Mesendoderm (in vitro differentiated cells): ENCODE measurements around the gene CA10.

Experiments used
- DNase-seq: peaks from one replicate; pipeline ENCODE4 v3.0.0; 2013
- H2AK5ac ChIP-seq: 2 replicates; pipeline ENCODE4 v1.6.1; 2013; ENCODE audit warnings: low read length, inconsistent platforms
- H2BK120ac ChIP-seq: 2 replicates; pipeline ENCODE4 v1.6.1; 2013; ENCODE audit warnings: low read depth, mild to moderate bottlenecking, low read length, moderate library complexity, mixed read lengths
- H2BK15ac ChIP-seq: replicated peaks from 2 replicates; pipeline ENCODE4 v1.6.1; 2013; ENCODE audit warnings: low read depth, mild to moderate bottlenecking, moderate library complexity
- H2BK5ac ChIP-seq: 2 replicates; pipeline ENCODE4 v1.6.1; 2013; ENCODE audit warnings: low read length, inconsistent platforms
- H3K18ac ChIP-seq: 2 replicates; pipeline ENCODE4 v1.6.1; 2013; ENCODE audit warnings: mild to moderate bottlenecking, low read length, mixed read lengths
- H3K23ac ChIP-seq: one replicate; pipeline ENCODE4 v1.6.1; 2013; ENCODE audit warnings: low read length
- H3K27ac ChIP-seq: 2 replicates; pipeline ENCODE4 v1.5.1; 2013; ENCODE audit warnings: low read depth, mild to moderate bottlenecking, inconsistent platforms, low read length, moderate library complexity
- H3K27me3 ChIP-seq: 2 replicates; pipeline ENCODE4 v1.6.1; 2013; ENCODE audit warnings: low read length, control low read depth, mild to moderate bottlenecking, inconsistent platforms; ENCODE audit not compliant: insufficient read depth, poor library complexity
- H3K36me3 ChIP-seq: 2 replicates; pipeline ENCODE4 v1.6.1; 2013; ENCODE audit warnings: low read length, inconsistent platforms; ENCODE audit not compliant: control insufficient read depth, insufficient read depth
- H3K4ac ChIP-seq: one replicate; pipeline ENCODE4 v1.6.1; 2013; ENCODE audit warnings: low read depth, mild to moderate bottlenecking, low read length, moderate library complexity
- H3K4me1 ChIP-seq: 2 replicates; pipeline ENCODE4 v1.6.1; 2013; ENCODE audit warnings: low read depth, low read length, inconsistent platforms; ENCODE audit not compliant: control insufficient read depth
- H3K4me2 ChIP-seq: 2 replicates; pipeline ENCODE4 v1.6.1; 2013; ENCODE audit warnings: low read length
- H3K4me3 ChIP-seq: 2 replicates; pipeline ENCODE4 v1.5.1; 2013; ENCODE audit warnings: mild to moderate bottlenecking, low read length
- H3K56ac ChIP-seq: one replicate; pipeline ENCODE4 v1.6.1; 2013; ENCODE audit warnings: low read length
- H3K79me1 ChIP-seq: 2 replicates; pipeline ENCODE4 v1.6.1; 2013; ENCODE audit warnings: low read length, inconsistent platforms
- H3K79me2 ChIP-seq: 2 replicates; pipeline ENCODE4 v1.6.1; 2013; ENCODE audit warnings: mild to moderate bottlenecking, low read length; ENCODE audit not compliant: control insufficient read depth, insufficient read depth
- H3K9ac ChIP-seq: 2 replicates; pipeline ENCODE4 v1.6.1; 2013; ENCODE audit warnings: low read length, inconsistent platforms
- H4K5ac ChIP-seq: one replicate; pipeline ENCODE4 v1.6.1; 2013; ENCODE audit warnings: low read length
- H4K8ac ChIP-seq: one replicate; pipeline ENCODE4 v1.6.1; 2013; ENCODE audit warnings: low read depth, mild to moderate bottlenecking, control low read depth, low read length, moderate library complexity
- WGBS: extraction: QIAGEN DNeasy Blood & Tissue Kit; methylation state at CpG from one replicate; pipeline ENCODE4 v1.1.7; 2013; ENCODE audit warnings: low lambda C conversion rate, missing lambda C conversion rate; ENCODE audit not compliant: insufficient coverage; ENCODE audit errors: extremely low coverage; 5-methylcytosine and 5-hydroxymethylcytosine counted together

Gene CA10

GRCh38 chr17:51907041-51907440 lies 251.5 kb downstream of the CA10 start:
- H3K4me1 ChIP-seq, result no peaks in the 10 kb centered on the region
- no peak overlapping the region for H2BK15ac ChIP-seq
- H3K27me3 ChIP-seq, result no peaks in the 10 kb centered on the region
- no peak overlapping the region for H4K5ac ChIP-seq
- no peak overlapping the region for H3K27ac ChIP-seq
- WGBS, result no CpG with 5 or more reads among the region's 2 CpGs
- no peak overlapping the region for H3K9ac ChIP-seq
- DNase-seq, result no peak
- H3K4me2 ChIP-seq, result no peak overlapping the region
- no peak overlapping the region for H2BK5ac ChIP-seq
- no peaks in the 10 kb centered on the region for H3K36me3 ChIP-seq
- H4K8ac ChIP-seq, result no peak overlapping the region
- H3K56ac ChIP-seq, result no peak overlapping the region
- no peak overlapping the region for H3K4ac ChIP-seq
- H3K23ac ChIP-seq, result no peak overlapping the region
- no peak overlapping the region for H3K4me3 ChIP-seq
- no peak overlapping the region for H2AK5ac ChIP-seq
- no peak overlapping the region for H3K18ac ChIP-seq
- H2BK120ac ChIP-seq, result no peak overlapping the region
- no peaks in the 10 kb centered on the region for H3K79me1 ChIP-seq
- no peaks in the 10 kb centered on the region for H3K79me2 ChIP-seq

GRCh38 chr17:51904379-51904778 lies 254.1 kb downstream of the CA10 start:
- no CpG with 5 or more reads among the region's 3 CpGs for WGBS
- H3K56ac ChIP-seq, result no peak overlapping the region

GRCh38 chr17:51901242-51901641 lies 257.3 kb downstream of the CA10 start:
- H3K56ac ChIP-seq, result no peak overlapping the region
- DNase-seq, result peak; percentile 7
- no peak overlapping the region for H3K4me2 ChIP-seq
- no peak overlapping the region for H2BK5ac ChIP-seq
- no peaks in the 10 kb centered on the region for H3K36me3 ChIP-seq
- H2BK120ac ChIP-seq, result no peak overlapping the region
- H3K9ac ChIP-seq, result no peak overlapping the region
- no peak overlapping the region for H4K8ac ChIP-seq
- no peak overlapping the region for H3K4ac ChIP-seq
- H3K27me3 ChIP-seq, result no peaks in the 10 kb centered on the region
- no peak overlapping the region for H4K5ac ChIP-seq
- no peaks in the 10 kb centered on the region for H3K79me2 ChIP-seq
- H3K4me1 ChIP-seq, result no peaks in the 10 kb centered on the region
- no peak overlapping the region for H3K4me3 ChIP-seq
- WGBS, result no CpG with 5 or more reads among the region's 1 CpG
- no peak overlapping the region for H3K18ac ChIP-seq
- no peak overlapping the region for H2AK5ac ChIP-seq
- H2BK15ac ChIP-seq, result no peak overlapping the region
- H3K27ac ChIP-seq, result no peak overlapping the region
- H3K23ac ChIP-seq, result no peak overlapping the region
- H3K79me1 ChIP-seq, result no peaks in the 10 kb centered on the region

More at GRCh38 chr17:51904379-51904778, 254.1 kb downstream of the CA10 start:
- Histone ChIP-seq H3K4ac (no peak overlapping the region), H3K4me1 (no peaks in the 10 kb centered on the region), H4K5ac (no peak overlapping the region), H3K36me3 (no peaks in the 10 kb centered on the region), H3K23ac (no peak overlapping the region), H2AK5ac (no peak overlapping the region), H2BK120ac (no peak overlapping the region), H4K8ac (no peak overlapping the region), H2BK15ac (no peak overlapping the region), H3K79me2 (no peaks in the 10 kb centered on the region), H3K9ac (no peak overlapping the region), H2BK5ac (no peak overlapping the region), H3K4me2 (no peak overlapping the region), H3K27ac (no peak overlapping the region), H3K27me3 (no peaks in the 10 kb centered on the region), H3K18ac (no peak overlapping the region), H3K4me3 (no peak overlapping the region), H3K79me1 (no peaks in the 10 kb centered on the region)
- DNase-seq, result no peak

GRCh38 chr17:51891936-51892335 lies 266.6 kb downstream of the CA10 start:
- Histone ChIP-seq H2BK120ac (no peak overlapping the region), H2AK5ac (no peak overlapping the region), H4K8ac (no peak overlapping the region), H3K4me2 (no peak overlapping the region), H3K9ac (no peak overlapping the region), H3K4me1 (no peaks in the 10 kb centered on the region), H4K5ac (no peak overlapping the region), H3K79me1 (no peaks in the 10 kb centered on the region), H3K18ac (no peak overlapping the region), H3K27me3 (no peaks in the 10 kb centered on the region), H3K27ac (no peak overlapping the region), H3K4ac (no peak overlapping the region), H3K36me3 (no peaks in the 10 kb centered on the region), H3K4me3 (no peak overlapping the region), H3K79me2 (no peaks in the 10 kb centered on the region), H3K23ac (no peak overlapping the region), H3K56ac (no peak overlapping the region), H2BK15ac (no peak overlapping the region), H2BK5ac (no peak overlapping the region)
- WGBS, result no CpG with 5 or more reads among the region's 2 CpGs
- DNase-seq, result no peak

GRCh38 chr17:51890710-51891109 lies 267.8 kb downstream of the CA10 start:
- H2BK120ac ChIP-seq, result no peak overlapping the region
- H3K18ac ChIP-seq, result no peak overlapping the region
- WGBS, result no CpG with 5 or more reads among the region's 1 CpG
- no peak overlapping the region for H3K56ac ChIP-seq
- H3K4me3 ChIP-seq, result no peak overlapping the region
- H3K36me3 ChIP-seq, result no peaks in the 10 kb centered on the region
- H3K79me2 ChIP-seq, result no peaks in the 10 kb centered on the region
- H3K4me2 ChIP-seq, result no peak overlapping the region
- no peak overlapping the region for H4K5ac ChIP-seq
- no peak overlapping the region for H3K9ac ChIP-seq
- no peak overlapping the region for H2BK15ac ChIP-seq
- H3K23ac ChIP-seq, result no peak overlapping the region
- H2BK5ac ChIP-seq, result no peak overlapping the region
- no peak for DNase-seq
- H3K27ac ChIP-seq, result no peak overlapping the region
- H2AK5ac ChIP-seq, result no peak overlapping the region
- H3K27me3 ChIP-seq, result no peaks in the 10 kb centered on the region
- H3K4me1 ChIP-seq, result no peaks in the 10 kb centered on the region
- no peak overlapping the region for H4K8ac ChIP-seq
- no peaks in the 10 kb centered on the region for H3K79me1 ChIP-seq
- H3K4ac ChIP-seq, result no peak overlapping the region

- H3K4me1 ChIP-seq, result no peaks in the 10 kb centered on the region
- H3K4me3 ChIP-seq, result no peak overlapping the region
- no peak overlapping the region for H3K56ac ChIP-seq
- H3K27me3 ChIP-seq, result no peaks in the 10 kb centered on the region
- H2AK5ac ChIP-seq, result no peak overlapping the region
- no peaks in the 10 kb centered on the region for H3K79me2 ChIP-seq
- H4K8ac ChIP-seq, result no peak overlapping the region
- H2BK15ac ChIP-seq, result no peak overlapping the region
- no peak overlapping the region for H3K4me2 ChIP-seq
- H3K4ac ChIP-seq, result no peak overlapping the region
- DNase-seq, result no peak
- no peak overlapping the region for H2BK5ac ChIP-seq
- H4K5ac ChIP-seq, result no peak overlapping the region
- H3K27ac ChIP-seq, result no peak overlapping the region
- WGBS, result no CpG with 5 or more reads among the region's 2 CpGs
- no peaks in the 10 kb centered on the region for H3K36me3 ChIP-seq
- H3K79me1 ChIP-seq, result no peaks in the 10 kb centered on the region
- H3K23ac ChIP-seq, result no peak overlapping the region
- H3K18ac ChIP-seq, result no peak overlapping the region
- no peak overlapping the region for H3K9ac ChIP-seq
- H2BK120ac ChIP-seq, result no peak overlapping the region
These were observed 269.7 kb downstream of the CA10 start for GRCh38 chr17:51888816-51889215.
